ENCODE measurements around the gene TTR.
A peak's percentile ranks its signal among the peaks of the same experiment; 100 is the strongest.

TTR gene

GRCh38 chr18:31591628-31592027, at the start of gene TTR:
Gene TTR, plus strand, starts transcription at chr18:31591877. Its CDS starts 26 bp downstream, at chr18:31591903.
- no peak for DNase-seq

GRCh38 chr18:31546476-31546875, 45.2 kb upstream of the TTR start:
- no peak for DNase-seq

DNA sequence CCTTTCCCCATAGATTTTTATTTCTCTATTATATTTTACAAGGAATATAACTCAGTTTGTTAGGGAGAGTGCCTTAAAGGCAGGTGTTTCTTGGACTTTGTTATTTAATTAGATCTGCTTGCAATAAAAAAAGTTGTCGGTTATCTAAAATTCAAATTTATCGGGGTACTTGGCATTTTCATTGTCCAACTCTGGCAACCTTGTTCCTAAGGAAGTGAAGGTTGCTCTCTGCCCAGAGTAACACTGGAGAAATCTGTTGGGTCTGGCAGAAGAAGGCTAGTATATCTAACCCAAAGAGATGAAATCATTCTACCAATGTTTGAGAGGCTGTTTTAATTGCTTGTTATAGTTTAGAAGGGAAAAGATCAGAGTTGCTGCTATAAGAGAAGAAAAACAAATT, 42.8 kb upstream of the TTR start:
- no peak for DNase-seq

DNA sequence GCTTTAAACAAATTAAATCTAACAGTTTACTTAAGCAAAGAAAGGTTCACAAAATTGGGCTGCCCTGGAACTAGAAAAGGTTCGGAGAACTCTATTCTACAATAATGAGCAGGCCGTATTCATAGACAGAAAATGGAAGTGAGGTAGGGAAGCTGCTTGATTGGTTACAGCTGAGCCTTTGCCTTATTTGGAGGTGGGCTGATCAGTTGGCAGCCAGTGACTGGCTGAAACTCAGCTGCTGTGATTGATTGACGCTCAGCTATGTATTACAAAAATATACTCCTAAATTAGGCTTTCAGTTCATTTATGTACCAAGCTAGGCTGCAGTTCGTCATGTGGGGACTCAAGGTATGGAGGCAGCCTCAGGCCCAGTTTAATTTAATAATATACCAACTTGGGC, 42.3 kb upstream of the TTR start:
- no peak for DNase-seq

GRCh38 chr18:31551883-31552282, 39.8 kb upstream of the TTR start:
- no peak for DNase-seq

DNA sequence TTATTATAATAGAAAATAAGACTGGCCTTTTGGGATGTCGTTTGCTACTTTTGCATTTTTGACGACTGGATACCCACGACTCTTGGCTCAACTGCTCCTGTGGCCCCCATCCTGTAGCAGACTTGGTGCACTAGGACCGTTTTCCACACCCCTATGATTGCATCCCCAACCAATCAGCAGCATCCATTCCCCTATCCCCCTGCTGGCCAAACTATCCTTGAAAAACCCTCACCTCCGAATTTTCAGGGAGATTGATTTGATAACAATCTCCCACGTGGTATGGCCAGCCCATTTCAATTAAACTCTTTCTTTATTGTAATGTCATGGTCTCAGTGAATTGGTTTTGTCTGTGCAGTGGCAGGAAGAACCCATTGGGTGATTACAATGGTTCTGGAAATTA, 37.9 kb upstream of the TTR start:
- no peak for DNase-seq

DNA sequence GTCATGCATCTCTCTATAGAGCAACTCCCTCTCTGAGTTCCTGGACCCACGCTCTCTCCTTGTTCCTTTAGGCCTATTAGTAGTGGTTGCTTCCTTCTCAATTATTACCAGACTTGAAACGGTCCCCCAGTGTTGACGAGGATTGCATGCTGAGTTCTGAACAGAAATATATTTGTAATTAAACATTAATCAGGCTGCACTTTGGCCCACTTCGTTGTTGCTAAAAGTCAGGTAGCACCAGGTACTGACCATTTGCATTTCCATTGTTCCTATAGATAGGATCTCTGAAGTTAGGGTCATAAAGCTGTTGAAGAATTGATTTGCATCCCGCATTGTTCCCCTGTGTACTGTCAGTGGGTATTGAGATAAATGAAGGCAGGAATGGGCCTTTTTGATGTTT, 36.9 kb upstream of the TTR start:
- no peak for DNase-seq

GRCh38 chr18:31555971-31556747, 35.5 kb upstream of the TTR start:
- DNase-seq, result peak; percentile 57

DNA sequence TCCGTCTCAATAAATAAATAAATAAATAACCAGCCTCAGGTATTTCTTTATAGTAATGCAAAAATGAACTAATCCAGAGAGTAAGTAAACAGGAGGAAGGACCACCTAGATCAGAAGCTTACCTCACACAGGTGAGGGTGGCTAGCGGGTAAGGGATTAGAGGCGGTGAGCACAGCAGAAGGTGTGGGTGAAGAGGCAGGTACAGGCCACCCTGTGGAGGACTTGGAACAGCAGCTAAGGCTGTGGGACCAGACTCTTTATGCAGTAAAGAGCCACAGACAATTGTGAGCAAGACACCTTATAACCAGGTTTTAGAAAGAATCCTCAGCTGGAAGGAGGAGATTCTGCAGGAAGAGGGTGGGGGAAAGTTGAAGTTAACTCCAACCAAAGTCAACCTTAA, 34.2 kb upstream of the TTR start:
- DNase-seq, result no peak

- DNase-seq, result no peak
Observed at GRCh38 chr18:31558567-31558966, 33.1 kb upstream of the TTR start.

- DNase-seq, result no peak
Observed at GRCh38 chr18:31562726-31563125, 29.0 kb upstream of the TTR start.

GRCh38 chr18:31563778-31564177, 27.9 kb upstream of the TTR start:
- no peak for DNase-seq

DNA sequence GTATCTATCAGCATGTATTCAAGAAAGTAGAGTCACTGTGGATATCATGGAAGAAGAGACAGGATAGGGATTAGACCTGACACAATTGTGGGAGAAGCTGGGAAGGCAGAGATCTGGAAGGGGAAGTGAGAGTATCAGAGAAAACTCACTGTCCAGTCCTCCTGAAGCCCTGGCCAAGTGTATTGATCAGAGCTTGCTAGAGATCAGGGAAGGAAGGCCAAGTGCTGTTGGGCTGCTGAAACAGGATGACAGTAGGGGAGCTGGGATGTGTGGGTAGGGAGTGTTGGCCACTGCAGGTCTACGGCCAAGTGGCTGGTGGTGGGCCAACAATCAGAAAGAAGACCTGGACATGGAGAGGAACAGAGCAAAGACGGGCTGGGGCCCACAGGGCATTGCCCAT, 26.3 kb upstream of the TTR start:
- DNase-seq, result no peak

- DNase-seq, result no peak
Observed at GRCh38 chr18:31565782-31566512, 25.7 kb upstream of the TTR start.

GRCh38 chr18:31566576-31567306, 24.9 kb upstream of the TTR start:
- no peak for DNase-seq

- DNase-seq, result no peak
Observed at GRCh38 chr18:31572368-31572767, 19.3 kb upstream of the TTR start.

GRCh38 chr18:31573051-31573450, 18.6 kb upstream of the TTR start:
- no peak for DNase-seq

GRCh38 chr18:31574359-31574758, 17.3 kb upstream of the TTR start:
- no peak for DNase-seq

DNA sequence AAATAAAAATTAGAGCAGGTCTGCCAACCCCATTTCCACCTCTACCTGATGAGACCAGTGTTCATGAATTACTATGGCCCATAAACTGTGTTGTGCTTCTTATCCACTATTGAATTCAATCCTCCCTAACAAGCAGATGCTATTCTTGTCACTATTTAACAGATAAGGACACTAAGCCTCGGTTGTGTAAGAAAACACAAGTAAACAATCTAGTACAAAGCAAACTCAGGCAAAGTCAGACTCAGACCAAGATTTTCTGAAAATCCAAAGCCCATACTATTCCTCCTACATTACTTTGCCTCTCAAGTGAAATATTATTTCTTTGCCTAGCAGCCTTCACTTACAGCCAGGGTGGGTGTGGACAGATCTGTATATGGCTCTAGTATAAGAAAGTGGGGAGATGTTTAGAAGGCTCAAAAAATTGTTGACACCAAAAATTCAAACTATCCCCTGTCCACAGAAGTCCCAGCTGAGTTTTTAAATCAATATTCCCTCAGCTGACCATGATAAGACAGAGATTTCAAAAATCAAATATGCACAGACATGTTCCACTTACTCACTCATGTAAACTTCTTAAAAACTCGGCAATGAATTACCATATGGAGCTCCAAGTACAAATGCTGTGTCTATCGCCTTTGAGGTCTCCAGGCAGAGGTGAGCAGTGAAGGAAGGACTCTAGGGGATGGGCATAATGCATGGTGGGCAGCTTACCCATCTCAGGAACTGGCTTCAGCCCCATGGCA, 16.0 kb upstream of the TTR start:
- no peak for DNase-seq

- DNase-seq, result no peak
Observed at GRCh38 chr18:31576670-31577069, 15.0 kb upstream of the TTR start.

DNA sequence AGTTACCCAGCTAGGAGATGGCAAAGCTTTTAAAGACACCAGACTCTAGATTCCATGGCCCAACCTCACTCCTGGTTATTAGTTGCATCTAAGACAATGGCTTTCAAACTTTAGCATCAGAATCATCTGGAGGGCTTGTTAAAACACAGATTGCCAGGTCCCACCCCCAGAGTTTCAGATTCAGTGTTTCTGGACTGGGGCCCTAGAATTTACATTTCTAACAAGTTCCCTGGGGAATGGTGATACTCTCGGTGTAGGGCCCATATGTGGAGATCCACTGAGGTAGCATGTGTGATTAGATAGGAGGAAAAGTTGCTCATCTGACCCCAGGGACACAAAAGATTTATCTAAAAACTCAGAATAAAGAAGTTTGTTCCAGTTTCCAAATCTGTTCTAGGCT, 14.5 kb upstream of the TTR start:
- DNase-seq, result no peak

- DNase-seq, result no peak
Observed at GRCh38 chr18:31578126-31578525, 13.6 kb upstream of the TTR start.

DNA sequence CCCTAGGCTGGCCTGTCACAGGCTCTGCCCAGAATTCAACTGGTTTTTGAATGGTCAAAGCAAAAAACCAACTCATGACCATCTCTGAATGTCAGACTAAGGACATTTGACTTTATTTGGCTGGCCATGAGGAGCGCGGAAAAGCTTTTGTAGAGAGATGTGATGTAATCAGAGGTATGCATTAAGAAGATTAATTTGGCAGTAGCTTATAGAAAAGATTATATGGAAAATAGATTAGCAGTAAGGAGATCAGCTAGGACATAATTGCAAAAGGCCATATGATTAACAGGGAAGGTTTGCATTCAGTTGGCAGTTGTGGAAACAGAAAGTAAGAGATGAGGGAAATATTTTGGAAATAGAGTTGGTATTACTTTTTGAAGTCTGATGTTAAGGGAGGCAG, 12.3 kb upstream of the TTR start:
- no peak for DNase-seq
